GM12874 (cell line): ENCODE measurements around the gene NKG7.

Experiments
- CTCF ChIP-seq: IDR thresholded peaks from 2 replicates; pipeline ENCODE4 v1.5.1; 2011; ENCODE audit warnings: low read depth, mild to moderate bottlenecking, control low read depth, low read length, moderate library complexity; ENCODE audit not compliant: insufficient read depth

Gene NKG7

GRCh38 chr19:51351266-51351990 lies 21.0 kb downstream of the NKG7 start:
- no peak for TF ChIP-seq CTCF

GRCh38 chr19:51347209-51347928 lies 25.1 kb downstream of the NKG7 start:
- TF ChIP-seq CTCF = no peak

- TF ChIP-seq CTCF = no peak
These were observed 25.7 kb downstream of the NKG7 start for GRCh38 chr19:51346742-51347141.

GRCh38 chr19:51345076-51345620 lies 27.3 kb downstream of the NKG7 start:
- TF ChIP-seq CTCF = no peak

GRCh38 chr19:51342631-51343569 lies 29.6 kb downstream of the NKG7 start:
- TF ChIP-seq CTCF = no peak

- no peak for TF ChIP-seq CTCF
These were observed 30.4 kb downstream of the NKG7 start, which contains the start of gene VSIG10L for GRCh38 chr19:51341976-51342580. VSIG10L (minus strand) TSS chr19:51342139; CDS start chr19:51342124, 15 bp downstream.
